GM23338 (cell line): ENCODE measurements around the gene FAM167B. TPM values are rescaled to one million over a fixed set of nuclear protein-coding genes. Genes with fewer than 3 reads are reported as not detected.

Experiments
- ATAC-seq: fragments of 200-7000 bp; cut with Tn5 transposase; 3 replicates; pipeline ENCODE4 v1.9.1; 2020
- DNase-seq: peaks from one replicate; pipeline ENCODE4 v3.0.0-alpha.2; 2015; ENCODE audit warnings: low spot score
- H2AFZ ChIP-seq: fragments of 200-600 bp; sonication (generic); 2 replicates; pipeline ENCODE4 v1.8.0; 2016; ENCODE audit warnings: antibody characterized with exemption, mild to moderate bottlenecking, moderate library complexity
- H3F3A ChIP-seq: fragments of 200-600 bp; sonication (generic); replicated peaks from 2 replicates; pipeline ENCODE4 v1.8.0; 2017; ENCODE audit warnings: antibody characterized with exemption, mixed run types, low read depth
- H3K27ac ChIP-seq: fragments of 200-600 bp; sonication (generic); 2 replicates; pipeline ENCODE4 v1.6.1; 2016; ENCODE audit warnings: low read depth
- H3K27me3 ChIP-seq: fragments of 200-600 bp; sonication (generic); 2 replicates; pipeline ENCODE4 v1.8.0; 2016; ENCODE audit warnings: mild to moderate bottlenecking, mixed run types, moderate library complexity; ENCODE audit not compliant: insufficient read depth
- H3K36me3 ChIP-seq: fragments of 200-600 bp; sonication (generic); 2 replicates; pipeline ENCODE4 v1.8.0; 2016; ENCODE audit warnings: mild to moderate bottlenecking; ENCODE audit not compliant: insufficient read depth
- H3K4me1 ChIP-seq: fragments of 200-600 bp; sonication (generic); 2 replicates; pipeline ENCODE4 v1.8.0; 2016; ENCODE audit warnings: mild to moderate bottlenecking, moderate library complexity; ENCODE audit not compliant: insufficient read depth
- H3K4me2 ChIP-seq: fragments of 200-600 bp; sonication (generic); 2 replicates; pipeline ENCODE4 v1.7.1; 2017; ENCODE audit warnings: mixed run types
- H3K4me3 ChIP-seq: fragments of 200-600 bp; sonication (generic); 2 replicates; pipeline ENCODE4 v1.6.1; 2016; ENCODE audit warnings: mixed run types
- H3K79me2 ChIP-seq: fragments of 200-600 bp; sonication (generic); replicated peaks from 2 replicates; pipeline ENCODE4 v1.8.0; 2017; ENCODE audit warnings: mild to moderate bottlenecking; ENCODE audit not compliant: insufficient read depth
- H3K9me2 ChIP-seq: fragments of 200-600 bp; sonication (generic); 2 replicates; pipeline ENCODE4 v1.8.0; 2017; ENCODE audit not compliant: insufficient read depth
- H4K20me1 ChIP-seq: fragments of 200-600 bp; sonication (generic); replicated peaks from 2 replicates; pipeline ENCODE4 v1.8.0; 2017; ENCODE audit warnings: mild to moderate bottlenecking; ENCODE audit not compliant: insufficient read depth
- H3K27ac Mint-ChIP-seq: 2 replicates; pipeline ENCODE4 v1.8.0; 2020; ENCODE audit warnings: inconsistent platforms, mild to moderate bottlenecking, moderate library complexity, mixed read lengths
- H3K27me3 Mint-ChIP-seq: 3 replicates; pipeline ENCODE4 v1.8.0; 2022; ENCODE audit warnings: low read depth, mild to moderate bottlenecking, moderate library complexity, mixed read lengths, inconsistent platforms; ENCODE audit not compliant: insufficient read depth, poor library complexity
- H3K36me3 Mint-ChIP-seq: 3 replicates; pipeline ENCODE4 v1.8.0; 2021; ENCODE audit warnings: low read depth, mild to moderate bottlenecking, inconsistent platforms, moderate library complexity, mixed read lengths
- H3K4me1 Mint-ChIP-seq: 3 replicates; pipeline ENCODE4 v1.8.0; 2020; ENCODE audit warnings: mild to moderate bottlenecking, inconsistent platforms, mixed read lengths
- H3K4me3 Mint-ChIP-seq: 3 replicates; pipeline ENCODE4 v1.8.0; 2021; ENCODE audit warnings: moderate library complexity, mild to moderate bottlenecking, inconsistent platforms, mixed read lengths
- H3K9me3 Mint-ChIP-seq: 3 replicates; pipeline ENCODE4 v1.8.0; 2020; ENCODE audit warnings: moderate library complexity, mild to moderate bottlenecking, inconsistent platforms, mixed read lengths
- CREB1 ChIP-seq: fragments of 250-450 bp; sonication (Bioruptor Pico); IDR thresholded peaks from 2 replicates; pipeline ENCODE4 v1.5.0; 2020; ENCODE audit warnings: low read depth, mild to moderate bottlenecking, moderate library complexity
- CTCF ChIP-seq, 2 experiments: fragments of 200-600 bp in 1 of 2; sonication (generic) in 1 of 2; conservative IDR thresholded peaks; 2 replicates each; pipeline versions ENCODE4 v1.5.1 to v1.6.1; 2016 to 2017; ENCODE audit warnings: antibody characterized with exemption in 2 of 2, low read depth in 2 of 2, mild to moderate bottlenecking in 2 of 2, moderate library complexity in 1 of 2
- EZH2 ChIP-seq: fragments of 200-600 bp; sonication (generic); IDR thresholded peaks from one replicate; pipeline ENCODE4 v1.8.0; 2017; ENCODE audit warnings: antibody characterized with exemption, mild to moderate bottlenecking, low read depth; ENCODE audit not compliant: unreplicated experiment
- JUNB ChIP-seq: IDR thresholded peaks from one replicate; pipeline ENCODE4 v1.6.1; 2016; ENCODE audit warnings: antibody characterized with exemption; ENCODE audit not compliant: unreplicated experiment
- POLR2AphosphoS5 ChIP-seq: IDR thresholded peaks from 2 replicates; pipeline ENCODE4 v1.6.1; 2016; ENCODE audit warnings: antibody characterized with exemption, low read depth
- REST ChIP-seq: IDR thresholded peaks from one replicate; pipeline ENCODE4 v1.6.1; 2018; ENCODE audit warnings: antibody characterized with exemption; ENCODE audit not compliant: unreplicated experiment
- STAT1 ChIP-seq: IDR thresholded peaks from one replicate; pipeline ENCODE4 v1.6.1; 2016; ENCODE audit warnings: antibody characterized with exemption; ENCODE audit not compliant: unreplicated experiment
- ZNF114 ChIP-seq: fragments of 250-450 bp; sonication (Bioruptor Pico); IDR thresholded peaks from 2 replicates; pipeline ENCODE4 v1.5.0; 2020; ENCODE audit warnings: mild to moderate bottlenecking, moderate library complexity
- ZNF331 ChIP-seq: fragments of 250-450 bp; sonication (Bioruptor Pico); IDR thresholded peaks from 2 replicates; pipeline ENCODE4 v1.5.0; 2020; ENCODE audit warnings: low read depth, mild to moderate bottlenecking, moderate library complexity
- polyA plus RNA-seq: library from polyadenylated mRNA; unstranded; fragments of >200 nt; fragmentation: Nextera tagmentation; extraction: Ambion mirVana; gene quantifications from 2 replicates; pipeline ENCODE4 v1.2.1, GENCODE V29; 2016
- total RNA-seq: library from RNA; depleted of rRNA; stranded (reverse); fragments of >200 nt; shearing (Covaris generic); gene quantifications from 2 replicates; pipeline ENCODE4 v1.2.3, GENCODE V29; 2014

The FAM167B gene
- total and polyA plus RNA-seq, 2 experiments from 2014 or later: 0.31 to 2.2 TPM

GRCh38 chr1:32232558-32233304 is 14.3 kb upstream of the FAM167B start (continued):
- TF ChIP-seq REST (no peak), POLR2AphosphoS5 (no peak), CREB1 (CRISPR knock-in tag) (no peak), ZNF331 (CRISPR knock-in tag) (no peak), STAT1 (no peak), CTCF (conservative IDR thresholded peaks at IDR 0.05; ENCODE audit: low read depth in 2 of 2) (no peak), EZH2 (no peak), JUNB (no peak)

- no peak overlapping the region for H3K27ac ChIP-seq
- peak; percentile 34 for DNase-seq
- H3K27me3 Mint-ChIP-seq: peaks cover 3% of the 10 kb centered on the region
- H3K4me3 Mint-ChIP-seq: no peak overlapping the region
- H3K4me2 ChIP-seq: no peak overlapping the region
- no peaks in the 10 kb centered on the region for H4K20me1 ChIP-seq
- peaks cover 11% of the 10 kb centered on the region for H3K4me1 Mint-ChIP-seq
- peaks cover 20% of the 10 kb centered on the region for H3F3A ChIP-seq
- TF ChIP-seq ZNF114 (CRISPR knock-in tag) (no peak), CTCF (conservative IDR thresholded peaks at IDR 0.05; ENCODE audit: low read depth in 2 of 2) (peak; percentile 14 to 47; a peak in 2 of 4 replicates)
- no peaks in the 10 kb centered on the region for H3K9me3 Mint-ChIP-seq
- H3K27me3 ChIP-seq: no peaks in the 10 kb centered on the region
- H3K9me2 ChIP-seq: no peaks in the 10 kb centered on the region
- H3K4me1 ChIP-seq: peaks cover 6% of the 10 kb centered on the region; the same call in 1 of the 2 replicates
- H3K36me3 ChIP-seq: peaks cover 14% of the 10 kb centered on the region
- peaks cover 33% of the 10 kb centered on the region for H3K36me3 Mint-ChIP-seq
- no peak overlapping the region for H2AFZ ChIP-seq
- no peak for ATAC-seq
- H3K79me2 ChIP-seq: peaks cover 7% of the 10 kb centered on the region; the same call in 1 of the 2 replicates
- H3K4me3 ChIP-seq: no peak overlapping the region
- H3K27ac Mint-ChIP-seq: no peak overlapping the region
These were observed 12.2 kb upstream of the FAM167B start for GRCh38 chr1:32234792-32235191.
